GM12873 (cell line): ENCODE measurements around the gene GNG13.

Source experiments
- TF ChIP-seq, protein P1 (sequence below): IDR thresholded peaks from 2 replicates; pipeline ENCODE4 v1.5.1; 2012; ENCODE audit warnings: low read depth, mild to moderate bottlenecking, moderate library complexity, low read length, control low read depth; ENCODE audit not compliant: insufficient read depth; ENCODE audit errors: missing control alignments

GNG13 gene

DNA sequence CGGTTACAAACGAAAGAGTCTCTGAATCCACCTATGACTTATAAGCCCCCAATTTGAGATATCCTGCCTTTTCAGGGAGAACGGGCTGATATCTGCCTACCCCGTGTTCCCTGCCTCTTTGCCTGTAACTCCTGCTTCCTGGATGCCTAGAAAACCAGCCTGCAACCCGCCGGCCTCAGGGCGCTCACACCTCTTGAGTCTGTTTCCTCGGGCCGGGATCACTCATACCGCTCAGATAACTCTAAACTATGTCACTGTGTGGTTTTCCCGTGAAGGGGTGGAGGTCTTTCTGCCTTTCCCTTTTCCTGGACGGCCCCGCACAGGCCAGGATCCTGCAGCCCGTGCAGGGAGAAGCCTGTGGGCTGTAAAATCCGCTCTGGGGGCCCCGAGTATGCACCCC, 22.7 kb downstream of the GNG13 start:
- TF ChIP-seq, protein P1, sequence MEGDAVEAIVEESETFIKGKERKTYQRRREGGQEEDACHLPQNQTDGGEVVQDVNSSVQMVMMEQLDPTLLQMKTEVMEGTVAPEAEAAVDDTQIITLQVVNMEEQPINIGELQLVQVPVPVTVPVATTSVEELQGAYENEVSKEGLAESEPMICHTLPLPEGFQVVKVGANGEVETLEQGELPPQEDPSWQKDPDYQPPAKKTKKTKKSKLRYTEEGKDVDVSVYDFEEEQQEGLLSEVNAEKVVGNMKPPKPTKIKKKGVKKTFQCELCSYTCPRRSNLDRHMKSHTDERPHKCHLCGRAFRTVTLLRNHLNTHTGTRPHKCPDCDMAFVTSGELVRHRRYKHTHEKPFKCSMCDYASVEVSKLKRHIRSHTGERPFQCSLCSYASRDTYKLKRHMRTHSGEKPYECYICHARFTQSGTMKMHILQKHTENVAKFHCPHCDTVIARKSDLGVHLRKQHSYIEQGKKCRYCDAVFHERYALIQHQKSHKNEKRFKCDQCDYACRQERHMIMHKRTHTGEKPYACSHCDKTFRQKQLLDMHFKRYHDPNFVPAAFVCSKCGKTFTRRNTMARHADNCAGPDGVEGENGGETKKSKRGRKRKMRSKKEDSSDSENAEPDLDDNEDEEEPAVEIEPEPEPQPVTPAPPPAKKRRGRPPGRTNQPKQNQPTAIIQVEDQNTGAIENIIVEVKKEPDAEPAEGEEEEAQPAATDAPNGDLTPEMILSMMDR: no peak

DNA sequence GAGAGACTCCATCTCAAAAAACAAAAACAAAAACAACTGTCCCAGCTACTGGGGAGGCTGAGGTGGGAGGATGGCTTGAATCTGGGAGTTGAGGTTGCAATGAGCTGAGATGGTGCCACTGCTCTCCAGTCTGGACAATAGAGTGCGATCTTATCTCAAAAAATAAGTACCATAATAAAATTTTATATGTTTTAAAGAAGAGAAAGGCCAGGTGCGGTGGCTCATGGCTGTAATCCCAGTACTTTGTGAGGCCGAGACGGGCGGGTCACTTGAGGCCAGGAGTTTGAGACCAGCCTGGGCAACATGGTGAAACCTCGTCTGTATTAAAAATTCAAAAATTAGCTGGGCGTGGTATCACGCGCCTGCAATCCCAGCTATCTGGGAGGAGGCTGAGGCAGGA, 23.7 kb downstream of the GNG13 start:
- TF ChIP-seq, protein P1: no peak

DNA sequence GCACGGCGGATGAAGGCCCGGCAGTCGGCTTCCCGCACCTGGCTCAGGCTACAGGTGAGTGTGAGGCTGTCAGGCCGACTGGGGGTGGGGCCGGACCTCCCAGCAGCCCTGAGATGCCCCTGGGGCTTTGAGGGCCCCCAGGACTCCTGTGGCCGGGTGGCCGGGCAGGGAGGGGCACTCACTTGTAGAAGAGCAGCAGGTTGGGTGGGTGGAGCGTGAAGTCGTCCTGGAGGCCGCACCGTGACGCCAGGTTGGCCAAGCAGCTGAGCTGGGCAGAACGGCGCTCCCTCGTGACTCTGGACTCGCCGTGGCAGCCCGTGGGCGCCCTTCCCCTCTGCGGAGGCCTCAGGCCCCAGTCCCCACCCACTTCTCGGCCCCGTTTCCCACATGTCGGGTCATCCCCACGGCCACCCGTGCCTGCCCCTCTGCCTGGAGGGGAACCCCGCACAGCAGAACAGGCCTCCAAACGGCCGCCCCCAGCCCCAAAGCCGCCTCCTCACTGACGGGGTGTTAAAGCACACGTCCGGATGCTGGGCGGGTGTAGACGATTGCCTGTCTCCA, 25.2 kb downstream of the GNG13 start:
- TF ChIP-seq, protein P1: no peak

DNA sequence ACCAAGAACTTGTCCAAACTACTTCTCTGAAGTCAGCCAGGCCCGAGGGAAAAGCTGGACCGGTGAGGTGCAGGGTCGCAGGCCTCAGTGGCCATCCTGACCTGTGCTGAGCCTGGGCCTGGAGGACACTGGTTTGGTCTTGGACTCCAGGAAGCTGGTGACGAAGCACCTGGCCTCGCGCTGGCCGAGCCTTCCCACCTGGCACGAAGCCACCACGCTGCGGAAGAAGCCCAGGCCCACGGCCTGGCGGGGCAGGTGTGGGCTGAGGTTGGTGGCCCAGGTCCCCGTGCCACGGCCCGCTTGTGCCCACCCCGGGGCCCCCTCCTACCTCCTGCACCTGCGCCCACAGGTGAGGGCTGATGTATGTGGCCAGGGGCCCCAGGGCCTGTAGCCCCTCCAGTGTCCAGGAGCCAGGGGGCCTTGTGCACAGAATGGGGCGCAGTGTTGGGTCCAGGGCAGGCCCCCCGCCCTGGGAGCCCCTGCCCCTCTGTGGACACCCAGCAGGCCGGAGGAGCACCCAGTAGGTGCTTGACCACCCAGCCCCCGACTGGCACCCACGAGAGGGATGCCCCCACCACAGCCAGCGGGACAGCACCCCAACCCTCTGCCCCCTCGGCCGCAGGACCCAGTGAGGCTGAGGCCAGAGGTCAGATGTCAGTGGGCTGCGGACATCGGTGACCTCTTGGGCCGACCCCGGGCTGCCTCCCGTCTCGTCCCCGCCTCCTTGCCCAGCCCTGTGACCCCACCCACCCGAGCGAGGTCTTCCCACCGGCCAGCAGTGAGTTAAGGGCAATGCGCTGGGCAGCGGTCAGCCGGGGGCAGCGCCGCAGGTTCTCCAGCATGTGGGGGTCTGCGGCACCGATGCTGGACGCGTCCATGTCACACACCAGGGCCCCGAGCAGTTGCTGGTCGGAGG, 26.2 kb downstream of the GNG13 start:
- TF ChIP-seq, protein P1: no peak

DNA sequence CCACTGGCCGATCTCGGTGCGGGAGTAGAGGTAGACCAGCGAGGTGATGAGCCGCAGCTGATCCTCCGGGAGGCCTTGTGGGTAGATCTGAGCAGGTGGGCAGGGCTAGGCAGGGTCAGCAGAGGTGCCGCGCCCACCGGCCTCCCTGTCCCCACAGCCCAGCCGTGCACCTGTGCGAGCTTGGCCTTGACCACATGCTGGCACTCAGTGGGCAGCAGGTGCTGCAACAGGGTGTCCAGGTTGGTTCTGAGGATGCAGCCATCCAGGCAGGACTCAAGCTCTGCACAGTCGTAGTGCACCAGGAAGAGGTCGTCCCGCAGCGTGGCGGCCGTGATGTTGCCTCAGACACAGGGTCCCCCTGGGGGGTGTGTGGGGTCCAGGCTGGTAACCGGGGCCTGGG, 27.6 kb downstream of the GNG13 start:
- TF ChIP-seq, protein P1: no peak

DNA sequence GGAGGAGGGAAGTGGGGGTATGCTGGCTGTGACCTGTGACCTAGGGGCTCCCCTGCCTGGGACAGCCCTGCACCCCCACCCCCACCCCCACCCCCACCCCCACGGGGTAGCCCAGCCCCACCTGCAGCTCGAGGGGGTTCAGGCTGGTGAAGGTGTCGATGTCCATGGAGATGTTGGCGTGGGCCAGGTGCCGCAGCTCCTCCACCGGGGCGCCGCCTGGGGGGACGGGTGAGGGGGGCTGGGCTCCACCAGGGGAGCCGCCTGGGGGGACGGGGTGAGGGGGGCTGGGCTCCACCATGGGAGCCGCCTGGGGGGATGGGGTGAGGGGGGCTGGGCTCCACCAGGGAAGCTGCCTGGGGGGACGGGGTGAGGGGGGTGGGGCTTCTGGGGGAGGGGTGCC, 30.1 kb downstream of the GNG13 start:
- TF ChIP-seq, protein P1: no peak

DNA sequence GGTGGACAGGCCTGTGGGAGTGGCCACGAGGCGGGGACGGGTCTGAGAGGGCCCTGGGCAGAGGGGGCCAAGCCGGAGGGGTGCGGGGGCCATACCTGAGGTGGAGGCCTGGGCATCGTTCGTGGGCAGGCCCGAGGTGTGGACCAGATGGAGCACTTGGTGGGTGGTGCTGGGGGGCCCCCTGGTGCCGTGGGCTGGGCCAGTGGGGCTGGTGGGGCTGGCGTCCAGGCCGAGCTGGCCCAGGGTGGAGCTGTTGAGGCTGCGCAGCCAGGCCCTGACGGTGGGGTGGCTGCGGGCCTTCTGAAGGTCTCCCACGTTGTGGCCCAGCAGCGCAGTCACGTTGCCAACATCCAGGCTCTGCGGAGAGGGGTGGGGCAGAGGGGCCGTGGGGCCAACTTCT, 30.6 kb downstream of the GNG13 start:
- TF ChIP-seq, protein P1: no peak
